Measurements from ENCODE around the gene PEAR1. TPM values are rescaled to one million over a fixed set of nuclear protein-coding genes. Genes with fewer than 3 reads are reported as not detected.

PEAR1 gene
- polyA plus RNA-seq, 4 donors, result 0.22 to 6.5 (median 2.6) TPM

DNA sequence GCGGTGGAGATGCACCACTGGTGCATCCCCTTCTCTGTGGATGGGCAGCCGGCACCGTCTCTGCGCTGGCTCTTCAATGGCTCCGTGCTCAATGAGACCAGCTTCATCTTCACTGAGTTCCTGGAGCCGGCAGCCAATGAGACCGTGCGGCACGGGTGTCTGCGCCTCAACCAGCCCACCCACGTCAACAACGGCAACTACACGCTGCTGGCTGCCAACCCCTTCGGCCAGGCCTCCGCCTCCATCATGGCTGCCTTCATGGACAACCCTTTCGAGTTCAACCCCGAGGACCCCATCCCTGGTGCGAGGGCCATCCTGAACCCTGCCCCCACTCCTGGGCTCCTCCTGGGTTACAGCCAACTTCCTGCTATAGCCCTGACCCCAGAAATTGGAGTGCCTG, 19.9 kb upstream of the PEAR1 start:
- no peak for DNase-seq
- no peak for FAIRE-seq
- H3K27ac ChIP-seq (ENCODE audit: low read depth in 1 of 3, low read length in 2 of 3), result no peak overlapping the region
- H3K4me1 ChIP-seq (ENCODE audit: control insufficient read depth in 3 of 3, insufficient read depth in 2 of 3, low read depth in 1 of 3, low read length in 2 of 3), result no peaks in the 10 kb centered on the region
- H3K36me3 ChIP-seq (ENCODE audit: control insufficient read depth in 3 of 3, insufficient read depth in 2 of 3, low read depth in 1 of 3, low read length in 3 of 3), result no peaks in the 10 kb centered on the region
- H3K9me3 ChIP-seq (ENCODE audit: control insufficient read depth in 2 of 2, insufficient read depth in 1 of 2, low read depth in 1 of 2, low read length in 1 of 2), result no peaks in the 10 kb centered on the region
- H3K27me3 ChIP-seq (ENCODE audit: control insufficient read depth in 3 of 3, insufficient read depth in 3 of 3, low read length in 3 of 3), result peaks cover 0 to 47% (median 2%) of the 10 kb centered on the region in 3 donors
- H3K4me3 ChIP-seq (ENCODE audit: low read depth in 1 of 3, low read length in 3 of 3), result no peak overlapping the region
- WGBS, 3 donors, result 90 to 92% (median 92%) methylated on average over 18 of the region's 18 CpGs

DNA sequence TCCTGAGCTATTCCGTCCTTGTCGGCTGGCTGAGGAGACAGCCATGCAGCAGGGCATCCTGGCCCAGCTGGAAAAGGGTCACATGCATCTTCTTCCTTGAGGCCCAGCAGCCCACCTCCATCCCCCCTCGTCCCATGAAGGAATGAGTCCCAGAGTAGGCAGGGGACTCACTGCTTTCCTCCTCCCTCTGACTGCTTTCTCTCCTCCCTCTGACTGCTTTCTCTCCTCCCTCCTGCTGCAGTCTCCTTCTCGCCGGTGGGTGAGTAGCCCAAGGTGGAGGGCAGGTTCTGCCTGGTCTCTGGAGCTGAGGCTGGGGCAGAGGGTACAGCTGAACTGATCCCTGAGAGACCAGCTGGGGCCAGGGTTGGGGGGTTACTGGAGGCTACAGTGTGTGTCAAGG, 19.4 kb upstream of the PEAR1 start:
- FAIRE-seq (no peak), DNase-seq (no peak)
- no peak overlapping the region for H3K27ac ChIP-seq (ENCODE audit: low read depth in 1 of 3, low read length in 2 of 3)
- peaks cover 0 to 51% (median 2%) of the 10 kb centered on the region in 3 donors for H3K27me3 ChIP-seq (ENCODE audit: control insufficient read depth in 3 of 3, insufficient read depth in 3 of 3, low read length in 3 of 3)
- H3K4me3 ChIP-seq (ENCODE audit: low read depth in 1 of 3, low read length in 3 of 3), result no peak overlapping the region
- H3K36me3 ChIP-seq (ENCODE audit: control insufficient read depth in 3 of 3, insufficient read depth in 2 of 3, low read depth in 1 of 3, low read length in 3 of 3), result no peaks in the 10 kb centered on the region
- H3K9me3 ChIP-seq (ENCODE audit: control insufficient read depth in 2 of 2, insufficient read depth in 1 of 2, low read depth in 1 of 2, low read length in 1 of 2), result no peaks in the 10 kb centered on the region
- H3K4me1 ChIP-seq (ENCODE audit: control insufficient read depth in 3 of 3, insufficient read depth in 2 of 3, low read depth in 1 of 3, low read length in 2 of 3), result no peaks in the 10 kb centered on the region
- WGBS, 3 donors, result 84 to 85% (median 85%) methylated on average over 5 of the region's 5 CpGs

DNA sequence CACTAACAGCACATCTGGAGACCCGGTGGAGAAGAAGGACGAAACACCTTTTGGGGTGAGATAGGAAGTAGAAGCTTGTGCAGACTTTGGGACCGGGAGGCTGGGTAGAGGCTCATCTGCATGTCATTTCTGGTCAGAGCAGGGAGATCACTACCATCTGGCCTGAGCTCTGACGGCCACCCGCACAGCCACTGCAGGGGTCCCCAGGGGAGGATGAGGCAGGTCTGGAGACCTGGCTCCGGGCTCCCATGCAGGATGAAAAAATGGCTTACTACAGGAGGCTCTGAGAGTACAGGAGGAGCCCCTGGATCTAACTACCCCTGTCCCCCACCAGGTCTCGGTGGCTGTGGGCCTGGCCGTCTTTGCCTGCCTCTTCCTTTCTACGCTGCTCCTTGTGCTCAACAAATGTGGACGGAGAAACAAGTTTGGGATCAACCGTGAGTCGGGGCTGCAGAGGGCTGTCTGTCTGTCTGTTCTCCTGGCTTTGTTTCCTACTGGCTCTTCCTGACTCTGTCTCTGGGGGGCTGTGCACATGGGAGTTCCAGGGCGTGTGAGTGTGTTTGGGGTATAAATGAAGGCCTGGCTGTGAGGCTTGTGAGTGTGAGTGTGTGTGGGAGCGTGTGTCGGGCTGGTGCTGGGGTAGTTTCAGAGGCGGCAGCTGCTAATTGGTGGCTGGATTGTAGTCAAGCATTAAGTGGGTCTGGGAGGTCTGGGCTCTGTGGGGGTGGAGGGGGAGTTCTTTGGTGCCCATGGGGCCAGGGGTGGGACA, 18.8 kb upstream of the PEAR1 start:
- Histone ChIP-seq H3K27me3 (ENCODE audit: control insufficient read depth in 3 of 3, insufficient read depth in 3 of 3, low read length in 3 of 3) (peaks cover 0 to 53% (median 2%) of the 10 kb centered on the region in 3 donors), H3K27ac (ENCODE audit: low read depth in 1 of 3, low read length in 2 of 3) (no peak overlapping the region), H3K4me1 (ENCODE audit: control insufficient read depth in 3 of 3, insufficient read depth in 2 of 3, low read depth in 1 of 3, low read length in 2 of 3) (no peaks in the 10 kb centered on the region), H3K4me3 (ENCODE audit: low read depth in 1 of 3, low read length in 3 of 3) (no peak overlapping the region), H3K36me3 (ENCODE audit: control insufficient read depth in 3 of 3, insufficient read depth in 2 of 3, low read depth in 1 of 3, low read length in 3 of 3) (no peaks in the 10 kb centered on the region), H3K9me3 (ENCODE audit: control insufficient read depth in 2 of 2, insufficient read depth in 1 of 2, low read depth in 1 of 2, low read length in 1 of 2) (no peaks in the 10 kb centered on the region)
- no peak for FAIRE-seq
- no peak for DNase-seq
- 72 to 79% (median 76%) methylated on average over 15 to 16 of the region's 16 CpGs for WGBS, 3 donors

DNA sequence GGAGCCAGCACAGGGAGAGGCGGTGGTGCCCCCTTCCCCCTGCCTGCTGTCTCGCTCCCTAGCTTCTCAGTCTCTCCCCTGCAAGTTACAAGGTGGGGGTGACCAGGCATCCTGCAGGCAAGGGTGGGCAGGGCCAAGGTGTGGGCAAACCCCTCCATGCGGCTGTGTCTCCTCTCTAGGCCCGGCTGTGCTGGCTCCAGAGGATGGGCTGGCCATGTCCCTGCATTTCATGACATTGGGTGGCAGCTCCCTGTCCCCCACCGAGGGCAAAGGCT, 18.2 kb upstream of the PEAR1 start:
- Histone ChIP-seq H3K4me1 (ENCODE audit: control insufficient read depth in 3 of 3, insufficient read depth in 2 of 3, low read depth in 1 of 3, low read length in 2 of 3) (no peaks in the 10 kb centered on the region), H3K27me3 (ENCODE audit: control insufficient read depth in 3 of 3, insufficient read depth in 3 of 3, low read length in 3 of 3) (peaks cover 0 to 57% (median 2%) of the 10 kb centered on the region in 3 donors), H3K27ac (ENCODE audit: low read depth in 1 of 3, low read length in 2 of 3) (no peak overlapping the region), H3K4me3 (ENCODE audit: low read depth in 1 of 3, low read length in 3 of 3) (no peak overlapping the region), H3K9me3 (ENCODE audit: control insufficient read depth in 2 of 2, insufficient read depth in 1 of 2, low read depth in 1 of 2, low read length in 1 of 2) (no peaks in the 10 kb centered on the region), H3K36me3 (ENCODE audit: control insufficient read depth in 3 of 3, insufficient read depth in 2 of 3, low read depth in 1 of 3, low read length in 3 of 3) (no peaks in the 10 kb centered on the region)
- DNase-seq, result no peak
- 55 to 69% (median 67%) methylated on average over 3 to 5 of the region's 5 CpGs for WGBS, 3 donors
- no peak for FAIRE-seq

- H3K4me3 ChIP-seq (ENCODE audit: low read depth in 1 of 3, low read length in 3 of 3), result no peak overlapping the region
- FAIRE-seq (no peak), DNase-seq (no peak)
- 25 to 41% (median 40%) methylated on average over 20 to 21 of the region's 21 CpGs for WGBS, 3 donors
- no peak overlapping the region for H3K27ac ChIP-seq (ENCODE audit: low read depth in 1 of 3, low read length in 2 of 3)
- H3K4me1 ChIP-seq (ENCODE audit: control insufficient read depth in 3 of 3, insufficient read depth in 2 of 3, low read depth in 1 of 3, low read length in 2 of 3), result no peaks in the 10 kb centered on the region
- peaks cover 2 to 61% (median 2%) of the 10 kb centered on the region in 3 donors for H3K27me3 ChIP-seq (ENCODE audit: control insufficient read depth in 3 of 3, insufficient read depth in 3 of 3, low read length in 3 of 3)
- H3K36me3 ChIP-seq (ENCODE audit: control insufficient read depth in 3 of 3, insufficient read depth in 2 of 3, low read depth in 1 of 3, low read length in 3 of 3), result no peaks in the 10 kb centered on the region
- H3K9me3 ChIP-seq (ENCODE audit: control insufficient read depth in 2 of 2, insufficient read depth in 1 of 2, low read depth in 1 of 2, low read length in 1 of 2), result no peaks in the 10 kb centered on the region
Measured at GRCh38 chr1:156876281-156876680, 17.2 kb upstream of the PEAR1 start.

DNA sequence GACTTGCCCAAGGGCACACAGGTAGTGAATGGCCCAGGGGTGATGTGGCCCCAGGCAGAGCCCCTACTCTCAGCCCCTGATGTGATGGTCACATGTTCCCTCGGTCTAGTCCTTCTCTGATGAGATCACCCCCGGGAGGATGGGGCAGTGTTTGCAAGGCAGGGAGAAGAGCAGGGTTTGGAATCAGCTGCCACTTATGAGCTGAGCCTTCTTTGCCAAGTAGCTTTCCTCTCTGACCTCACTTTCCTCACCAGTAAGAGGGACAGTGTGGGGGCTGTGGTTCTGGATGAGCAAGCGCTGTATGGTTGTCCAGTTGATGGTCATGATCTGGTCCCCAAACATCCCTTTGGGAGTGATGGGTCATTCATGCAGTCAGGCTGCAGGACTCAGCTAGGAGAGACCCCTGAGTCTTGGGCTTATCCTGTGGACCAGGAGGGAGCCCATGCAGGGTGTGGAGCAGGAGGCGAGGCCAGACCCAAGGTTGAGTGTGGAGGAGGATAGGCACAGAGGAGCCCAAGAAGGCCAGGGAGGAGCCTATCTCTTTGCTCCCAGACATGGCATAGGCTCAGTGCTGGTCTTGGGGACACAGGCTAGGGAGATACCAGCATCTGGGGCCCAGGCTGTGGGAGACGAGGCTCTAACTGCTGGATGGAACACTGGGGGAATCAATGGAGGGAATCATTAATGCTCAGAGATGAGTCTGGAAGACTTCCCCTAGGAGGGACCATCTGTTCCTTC, 15.9 kb upstream of the PEAR1 start:
- WGBS, 3 donors, result 66 to 83% (median 76%) methylated on average over 5 of the region's 5 CpGs
- Histone ChIP-seq H3K27me3 (ENCODE audit: control insufficient read depth in 3 of 3, insufficient read depth in 3 of 3, low read length in 3 of 3) (peaks cover 2 to 66% (median 2%) of the 10 kb centered on the region in 3 donors), H3K36me3 (ENCODE audit: control insufficient read depth in 3 of 3, insufficient read depth in 2 of 3, low read depth in 1 of 3, low read length in 3 of 3) (no peaks in the 10 kb centered on the region), H3K4me3 (ENCODE audit: low read depth in 1 of 3, low read length in 3 of 3) (no peak overlapping the region), H3K9me3 (ENCODE audit: control insufficient read depth in 2 of 2, insufficient read depth in 1 of 2, low read depth in 1 of 2, low read length in 1 of 2) (no peaks in the 10 kb centered on the region), H3K4me1 (ENCODE audit: control insufficient read depth in 3 of 3, insufficient read depth in 2 of 3, low read depth in 1 of 3, low read length in 2 of 3) (no peaks in the 10 kb centered on the region), H3K27ac (ENCODE audit: low read depth in 1 of 3, low read length in 2 of 3) (no peak overlapping the region)
- DNase-seq, result no peak
- no peak for FAIRE-seq

- no peak for DNase-seq
- WGBS, 3 donors, result 79 to 91% (median 84%) methylated on average over 21 of the region's 21 CpGs
- FAIRE-seq, result no peak
- H3K36me3 ChIP-seq (ENCODE audit: control insufficient read depth in 3 of 3, insufficient read depth in 2 of 3, low read depth in 1 of 3, low read length in 3 of 3), result no peaks in the 10 kb centered on the region
- peaks cover 2 to 64% (median 2%) of the 10 kb centered on the region in 3 donors for H3K27me3 ChIP-seq (ENCODE audit: control insufficient read depth in 3 of 3, insufficient read depth in 3 of 3, low read length in 3 of 3)
- no peaks in the 10 kb centered on the region for H3K9me3 ChIP-seq (ENCODE audit: control insufficient read depth in 2 of 2, insufficient read depth in 1 of 2, low read depth in 1 of 2, low read length in 1 of 2)
- H3K27ac ChIP-seq (ENCODE audit: low read depth in 1 of 3, low read length in 2 of 3), result no peak overlapping the region
- H3K4me3 ChIP-seq (ENCODE audit: low read depth in 1 of 3, low read length in 3 of 3), result no peak overlapping the region
- H3K4me1 ChIP-seq (ENCODE audit: control insufficient read depth in 3 of 3, insufficient read depth in 2 of 3, low read depth in 1 of 3, low read length in 2 of 3), result no peaks in the 10 kb centered on the region
Measured at GRCh38 chr1:156879876-156880275, 13.6 kb upstream of the PEAR1 start.

GRCh38 chr1:156880473-156880872, 13.0 kb upstream of the PEAR1 start:
- FAIRE-seq, result no peak

More at GRCh38 chr1:156880473-156880872, 13.0 kb upstream of the PEAR1 start:
- Histone ChIP-seq H3K36me3 (ENCODE audit: control insufficient read depth in 3 of 3, insufficient read depth in 2 of 3, low read depth in 1 of 3, low read length in 3 of 3) (no peaks in the 10 kb centered on the region), H3K27me3 (ENCODE audit: control insufficient read depth in 3 of 3, insufficient read depth in 3 of 3, low read length in 3 of 3) (peaks cover 0 to 63% (median 2%) of the 10 kb centered on the region in 3 donors), H3K4me1 (ENCODE audit: control insufficient read depth in 3 of 3, insufficient read depth in 2 of 3, low read depth in 1 of 3, low read length in 2 of 3) (no peaks in the 10 kb centered on the region), H3K27ac (ENCODE audit: low read depth in 1 of 3, low read length in 2 of 3) (no peak overlapping the region), H3K9me3 (ENCODE audit: control insufficient read depth in 2 of 2, insufficient read depth in 1 of 2, low read depth in 1 of 2, low read length in 1 of 2) (no peaks in the 10 kb centered on the region), H3K4me3 (ENCODE audit: low read depth in 1 of 3, low read length in 3 of 3) (no peak overlapping the region)
- 47 to 62% (median 61%) methylated on average over 5 of the region's 5 CpGs for WGBS, 3 donors
- no peak for DNase-seq
